ENCODE results near the gene DSCAM.

- TF ChIP-seq CTCF (IDR thresholded peaks at IDR 0.05), result no peak
- TF ChIP-seq EZH2 (IDR thresholded peaks at IDR 0.05), result no peak
- TF ChIP-seq EZH2phosphoT487 (IDR thresholded peaks at IDR 0.05), result no peak
These were observed 571.0 kb downstream of the DSCAM start for GRCh38 chr21:40276001-40276400.
